ENCODE data around the gene CPEB4.

CPEB4 gene

GRCh38 chr5:173884402-173885053, 3.6 kb upstream of the CPEB4 start:
- no peak for DNase-seq (ENCODE audit: low read depth in 3 of 3)

GRCh38 chr5:173885054-173885443, 3.1 kb upstream of the CPEB4 start:
- DNase-seq (ENCODE audit: low read depth in 3 of 3) = no peak

GRCh38 chr5:173885475-173886010, 2.6 kb upstream of the CPEB4 start:
- no peak for DNase-seq (ENCODE audit: low read depth in 3 of 3)

GRCh38 chr5:173886150-173886549, 2.0 kb upstream of the CPEB4 start:
- DNase-seq (ENCODE audit: low read depth in 3 of 3) = no peak

- DNase-seq (ENCODE audit: low read depth in 3 of 3) = no peak
Observed at GRCh38 chr5:173888473-173889131, 453 bp downstream of the CPEB4 start.

GRCh38 chr5:173890195-173890991, 2.2 kb downstream of the CPEB4 start:
- DNase-seq (ENCODE audit: low read depth in 3 of 3) = no peak

GRCh38 chr5:173891308-173892116, 3.4 kb downstream of the CPEB4 start:
- DNase-seq (ENCODE audit: low read depth in 3 of 3) = no peak

GRCh38 chr5:173893192-173893561, 5.0 kb downstream of the CPEB4 start:
- DNase-seq (ENCODE audit: low read depth in 3 of 3) = no peak

- no peak for DNase-seq (ENCODE audit: low read depth in 3 of 3)
Observed at GRCh38 chr5:173895401-173896165, 7.4 kb downstream of the CPEB4 start.

GRCh38 chr5:173896631-173897030, 8.5 kb downstream of the CPEB4 start:
- no peak for DNase-seq (ENCODE audit: low read depth in 3 of 3)

GRCh38 chr5:173901705-173902104, 13.6 kb downstream of the CPEB4 start:
- DNase-seq (ENCODE audit: low read depth in 3 of 3) = no peak

GRCh38 chr5:173902334-173902733, 14.2 kb downstream of the CPEB4 start:
- DNase-seq (ENCODE audit: low read depth in 3 of 3) = no peak

- DNase-seq (ENCODE audit: low read depth in 3 of 3) = no peak
Observed at GRCh38 chr5:173902743-173903142, 14.6 kb downstream of the CPEB4 start.

GRCh38 chr5:173903396-173904140, 15.4 kb downstream of the CPEB4 start:
- no peak for DNase-seq (ENCODE audit: low read depth in 3 of 3)

- DNase-seq (ENCODE audit: low read depth in 3 of 3) = no peak
Observed at GRCh38 chr5:173904151-173904550, 16.0 kb downstream of the CPEB4 start.

- no peak for DNase-seq (ENCODE audit: low read depth in 3 of 3)
Observed at GRCh38 chr5:173907284-173907683, 19.1 kb downstream of the CPEB4 start.

- DNase-seq (ENCODE audit: low read depth in 3 of 3) = no peak
Observed at GRCh38 chr5:173907686-173908371, 19.7 kb downstream of the CPEB4 start.

GRCh38 chr5:173909199-173909598, 21.1 kb downstream of the CPEB4 start:
- no peak for DNase-seq (ENCODE audit: low read depth in 3 of 3)

- DNase-seq (ENCODE audit: low read depth in 3 of 3) = no peak
Observed at GRCh38 chr5:173910215-173910614, 22.1 kb downstream of the CPEB4 start.

GRCh38 chr5:173911623-173912022, 23.5 kb downstream of the CPEB4 start:
- no peak for DNase-seq (ENCODE audit: low read depth in 3 of 3)

Data from stimulated activated CD4-positive, alpha-beta T cell treated with anti-CD3 and anti-CD28 coated beads, TNF-alpha, amount 100 ng/mL, for 4 hours (primary cell).